K562 (cell line): ENCODE measurements around the gene FXR1. TPM values are rescaled to one million over a fixed set of nuclear protein-coding genes. Genes with fewer than 3 reads are reported as not detected.

ENCODE experiments used
- ATAC-seq: fragments of 200-7000 bp; cut with Tn5 transposase; 3 replicates; pipeline ENCODE4 v1.9.1; 2020; ENCODE audit warnings: moderate library complexity
- BruUV-seq: library from RNA; stranded (reverse); fragments of 400-500 nt; replicated peaks from 2 replicates; lab custom pipeline; 2021; lab: Mats Ljungman, UMichigan
- CTCF ChIA-PET: fragments of 300-600 bp; formaldehyde crosslinking; extraction: SDS; loops from one replicate; lab custom pipeline; 2021; ENCODE audit warnings: low intra/inter-chr PET ratio; lab: Yijun Ruan, JAX
- POLR2A ChIA-PET: fragments of 300-600, 350-650 bp; sonication (Branson Sonifier 250); formaldehyde crosslinking; extraction: SDS; loops from one replicate; lab custom pipeline; 2021; ENCODE audit warnings: antibody characterized with exemption, inconsistent platforms; lab: Yijun Ruan, JAX
- DNase-seq, 4 experiments: peaks; one replicate each; pipeline versions ENCODE4 v3.0.0 to v3.0.0-alpha.2; 2011 to 2018; ENCODE audit warnings: low spot score in 3 of 4, mixed read lengths in 3 of 4; ENCODE audit errors: extremely low read depth in 1 of 4
- FAIRE-seq: peaks from 2 replicates; lab custom pipeline; 2011; peaks lifted over from hg19 to GRCh38; lab: Jason Lieb, UNC
- H2AFZ ChIP-seq: 2 replicates; pipeline ENCODE4 v1.6.0; 2011; ENCODE audit warnings: low read depth, low read length, control low read depth, inconsistent platforms
- H3K27ac ChIP-seq: fragments of 200-600 bp; 3 replicates; pipeline ENCODE4 v1.8.0; 2011; ENCODE audit warnings: low read depth, mild to moderate bottlenecking, control low read depth, inconsistent platforms, low read length, moderate library complexity, mixed read lengths; ENCODE audit errors: extremely low read depth
- H3K27me3 ChIP-seq, 2 experiments: fragments of 300-600 bp in 1 of 2; 2 replicates in 1 of 2; 3 replicates in 1 of 2; pipeline versions ENCODE4 v1.6.0 to v1.8.0; 2011; ENCODE audit warnings: inconsistent platforms in 2 of 2, low read length in 2 of 2, mild to moderate bottlenecking in 1 of 2, mixed read lengths in 1 of 2, moderate library complexity in 1 of 2; ENCODE audit not compliant: control insufficient read depth in 2 of 2, insufficient read depth in 2 of 2
- H3K36me3 ChIP-seq: fragments of 300-600 bp; 3 replicates; pipeline ENCODE4 v1.8.0; 2011; ENCODE audit warnings: mild to moderate bottlenecking, low read length, inconsistent platforms; ENCODE audit not compliant: control insufficient read depth, insufficient read depth
- H3K4me1 ChIP-seq, 2 experiments: fragments of 200-600 bp in 1 of 2; replicated peaks in 1 of 2; 2 replicates in 1 of 2; 3 replicates in 1 of 2; pipeline versions ENCODE4 v1.5.1 to v1.8.0; 2011; ENCODE audit warnings: inconsistent platforms in 2 of 2, low read length in 2 of 2, mild to moderate bottlenecking in 1 of 2, mixed read lengths in 1 of 2, moderate library complexity in 1 of 2; ENCODE audit not compliant: control insufficient read depth in 2 of 2, insufficient read depth in 2 of 2
- H3K4me2 ChIP-seq: 2 replicates; pipeline ENCODE4 v1.6.1; 2011; ENCODE audit warnings: low read length, control low read depth, inconsistent platforms, mixed read lengths; ENCODE audit not compliant: insufficient read depth
- H3K4me3 ChIP-seq: fragments of 200-600 bp; sonication (generic), shearing (Covaris generic); 2 replicates; pipeline ENCODE4 v1.5.1; 2016; ENCODE audit warnings: control low read depth, inconsistent platforms
- H3K79me2 ChIP-seq: fragments of 200-600 bp; 3 replicates; pipeline ENCODE4 v1.8.0; 2011; ENCODE audit warnings: low read length, inconsistent platforms; ENCODE audit not compliant: control insufficient read depth, insufficient read depth
- H3K9ac ChIP-seq, 2 experiments: 2 replicates each; pipeline versions ENCODE4 v1.6.0 to v1.6.1; 2011; ENCODE audit warnings: low read depth in 2 of 2, low read length in 2 of 2, control low read depth in 1 of 2, inconsistent platforms in 1 of 2, mild to moderate bottlenecking in 1 of 2, mixed read lengths in 1 of 2; ENCODE audit not compliant: insufficient read depth in 1 of 2
- H3K9me1 ChIP-seq: one replicate; pipeline ENCODE4 v1.6.0; 2011; ENCODE audit warnings: inconsistent platforms, mild to moderate bottlenecking, low read length, moderate library complexity; ENCODE audit not compliant: control insufficient read depth, insufficient read depth
- H3K9me3 ChIP-seq: replicated peaks from 2 replicates; pipeline ENCODE4 v1.5.1; 2011; ENCODE audit warnings: low read depth, low read length, inconsistent platforms; ENCODE audit not compliant: control insufficient read depth, insufficient read depth
- H4K20me1 ChIP-seq: replicated peaks from 2 replicates; pipeline ENCODE4 v1.6.1; 2011; ENCODE audit warnings: low read length, inconsistent platforms, mixed read lengths; ENCODE audit not compliant: control insufficient read depth, insufficient read depth
- CBX8 ChIP-seq: fragments of 200-600 bp; sonication (generic); IDR thresholded peaks from 2 replicates; pipeline ENCODE4 v1.6.1; 2012; ENCODE audit warnings: borderline replicate concordance, mixed run types, low read depth, mild to moderate bottlenecking, moderate library complexity, mixed read lengths, low read length, control low read depth, inconsistent platforms; ENCODE audit not compliant: poor library complexity, severe bottlenecking; ENCODE audit errors: extremely low read depth
- CREM ChIP-seq: IDR thresholded peaks from 2 replicates; pipeline ENCODE4 v1.6.1; 2014; ENCODE audit warnings: antibody characterized with exemption, low read depth
- MECOM ChIP-seq: fragments of 250-450 bp; sonication (Bioruptor Pico); IDR thresholded peaks from 2 replicates; pipeline ENCODE4 v1.8.0; 2022; ENCODE audit warnings: inconsistent platforms
- XRCC4 ChIP-seq: IDR thresholded peaks from one replicate; pipeline ENCODE4 v1.6.1; 2011; ENCODE audit not compliant: insufficient read depth, insufficient read length; ENCODE audit errors: extremely low read depth
- in situ Hi-C: fragments of 300-500 bp; cut with MboI; formaldehyde crosslinking; loops from 4 replicates; pipeline ENCODE4 v1.15.0; 2018; ENCODE audit warnings: inconsistent platforms, mixed read lengths
- intact Hi-C: fragments of 100-400 bp; cut with micrococcal nuclease; formaldehyde crosslinking; loops from 2 replicates; pipeline ENCODE4 v1.14.2; 2022
- polyA plus RNA-seq, 8 experiments: library from polyadenylated mRNA; depleted of rRNA in 4 of 8; stranded (reverse) in 5 of 8; unstranded in 3 of 8; fragments of >200 nt; fragmentation: Nextera tagmentation in 2 of 8; fragmentation: Illumina TruSeq in 1 of 8; extraction: Ambion mirVana in 2 of 8; extraction: Trizol in 1 of 8; gene quantifications; 2 replicates each; pipeline versions ENCODE4 v1.2.1 to v1.2.3, GENCODE V29; 2011 to 2014; ENCODE audit warnings: inconsistent platforms in 1 of 8, missing spikeins in 1 of 8
- total RNA-seq, 7 experiments: library from RNA; depleted of rRNA in 6 of 7; stranded (reverse); fragments of >200 nt in 6 of 7; fragmentation: Illumina TruSeq in 2 of 7; extraction: Trizol in 2 of 7; gene quantifications; 2 replicates each; pipeline versions ENCODE4 v1.2.1 to v1.2.3, GENCODE V29; 2011 to 2021; ENCODE audit warnings: low replicate concordance in 1 of 7
- TF ChIP-seq, protein P1 (sequence below): fragments of 200-800 bp; sonication (Bioruptor generic); IDR thresholded peaks from 2 replicates; pipeline ENCODE4 v1.6.1; 2017; ENCODE audit warnings: missing genetic modification characterization, missing compliant biosample characterization
- TF ChIP-seq, protein P2 (sequence below): sonication (generic); formaldehyde crosslinking; IDR thresholded peaks from 2 replicates; pipeline ENCODE4 v1.8.1; 2023; ENCODE audit warnings: mild to moderate bottlenecking, missing genetic modification reagents, moderate library complexity

Gene FXR1
- total and polyA plus RNA-seq, 9 of the 15 experiments (the other 6 are each of a cell fraction or from before 2014, with no cell fraction given), result 59.4 to 177 (median 136) TPM

- CTCF ChIA-PET, result no interaction called here
- no TSS peak for BruUV-seq
Measured at GRCh38 chr3:181030948-181031347, 118.5 kb downstream of the FXR1 start.

More at GRCh38 chr3:181030948-181031347, 118.5 kb downstream of the FXR1 start:
- no peak overlapping the region for H2AFZ ChIP-seq
- DNase-seq (no peak), FAIRE-seq (no peak), ATAC-seq (no peak)
- H4K20me1 ChIP-seq, result no peaks in the 10 kb centered on the region
- H3K9me3 ChIP-seq, result no peaks in the 10 kb centered on the region
- H3K36me3 ChIP-seq, result no peaks in the 10 kb centered on the region
- no peak overlapping the region for H3K27ac ChIP-seq
- no peak overlapping the region for H3K9ac ChIP-seq
- intact Hi-C loops (no loop called here), in situ Hi-C loops (no loop called here)
- no peaks in the 10 kb centered on the region for H3K4me1 ChIP-seq
- POLR2A ChIA-PET, result no interaction called here
- H3K9me1 ChIP-seq, result no peaks in the 10 kb centered on the region
- no peak overlapping the region for H3K4me2 ChIP-seq
- no peak overlapping the region for H3K4me3 ChIP-seq
- H3K27me3 ChIP-seq, result no peaks in the 10 kb centered on the region
- TF ChIP-seq, protein P1, sequence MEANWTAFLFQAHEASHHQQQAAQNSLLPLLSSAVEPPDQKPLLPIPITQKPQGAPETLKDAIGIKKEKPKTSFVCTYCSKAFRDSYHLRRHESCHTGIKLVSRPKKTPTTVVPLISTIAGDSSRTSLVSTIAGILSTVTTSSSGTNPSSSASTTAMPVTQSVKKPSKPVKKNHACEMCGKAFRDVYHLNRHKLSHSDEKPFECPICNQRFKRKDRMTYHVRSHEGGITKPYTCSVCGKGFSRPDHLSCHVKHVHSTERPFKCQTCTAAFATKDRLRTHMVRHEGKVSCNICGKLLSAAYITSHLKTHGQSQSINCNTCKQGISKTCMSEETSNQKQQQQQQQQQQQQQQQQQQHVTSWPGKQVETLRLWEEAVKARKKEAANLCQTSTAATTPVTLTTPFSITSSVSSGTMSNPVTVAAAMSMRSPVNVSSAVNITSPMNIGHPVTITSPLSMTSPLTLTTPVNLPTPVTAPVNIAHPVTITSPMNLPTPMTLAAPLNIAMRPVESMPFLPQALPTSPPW (CRISPR knock-in tag), result no peak
- TF ChIP-seq MECOM (no peak), CBX8 (no peak), CREM (no peak), XRCC4 (no peak)
- TF ChIP-seq, protein P2, sequence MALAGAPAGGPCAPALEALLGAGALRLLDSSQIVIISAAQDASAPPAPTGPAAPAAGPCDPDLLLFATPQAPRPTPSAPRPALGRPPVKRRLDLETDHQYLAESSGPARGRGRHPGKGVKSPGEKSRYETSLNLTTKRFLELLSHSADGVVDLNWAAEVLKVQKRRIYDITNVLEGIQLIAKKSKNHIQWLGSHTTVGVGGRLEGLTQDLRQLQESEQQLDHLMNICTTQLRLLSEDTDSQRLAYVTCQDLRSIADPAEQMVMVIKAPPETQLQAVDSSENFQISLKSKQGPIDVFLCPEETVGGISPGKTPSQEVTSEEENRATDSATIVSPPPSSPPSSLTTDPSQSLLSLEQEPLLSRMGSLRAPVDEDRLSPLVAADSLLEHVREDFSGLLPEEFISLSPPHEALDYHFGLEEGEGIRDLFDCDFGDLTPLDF (CRISPR knock-in tag), result no peak
- TF ChIP-seq, all 486 proteins: peak for 0
- no peaks in the 10 kb centered on the region for H3K79me2 ChIP-seq

Other genes starting within 250 kb of the FXR1 start
- not detected in 2 replicates for gene CCDC39, start 233.2 kb upstream of the FXR1 start, total RNA-seq (2014; rRNA removed)
- gene CCDC39, start 233.2 kb upstream of the FXR1 start, total RNA-seq (2014; rRNA removed; fragmentation: Illumina TruSeq; extraction: Trizol), result not detected in 2 replicates
- gene CCDC39, start 233.2 kb upstream of the FXR1 start, total RNA-seq (2015; rRNA removed; fragmentation: Illumina TruSeq; extraction: Trizol), result not detected in 2 replicates
- gene CCDC39, start 233.2 kb upstream of the FXR1 start, total RNA-seq (2021), result not detected in 2 replicates
- not detected in 2 replicates for gene CCDC39, start 233.2 kb upstream of the FXR1 start, polyA plus RNA-seq (2011; rRNA removed)
- not detected in 2 replicates for gene CCDC39, start 233.2 kb upstream of the FXR1 start, polyA plus RNA-seq (2014; fragmentation: Illumina TruSeq; extraction: Trizol)
- not detected for gene CCDC39, start 233.2 kb upstream of the FXR1 start, polyA plus RNA-seq (2014; fragmentation: Nextera tagmentation; extraction: Ambion mirVana)
- not detected in 2 replicates for gene CCDC39, start 233.2 kb upstream of the FXR1 start, polyA plus RNA-seq (2014; rRNA removed)
- gene DNAJC19, start 77.1 kb downstream of the FXR1 start, total RNA-seq (2014; rRNA removed), result 69.4 and 99.3 TPM in 2 replicates
- 72.3 and 78.8 TPM in 2 replicates for gene DNAJC19, start 77.1 kb downstream of the FXR1 start, total RNA-seq (2014; rRNA removed; fragmentation: Illumina TruSeq; extraction: Trizol)
- gene DNAJC19, start 77.1 kb downstream of the FXR1 start, total RNA-seq (2015; rRNA removed; fragmentation: Illumina TruSeq; extraction: Trizol), result 55.7 and 59.8 TPM in 2 replicates
- 99.1 and 117 TPM in 2 replicates for gene DNAJC19, start 77.1 kb downstream of the FXR1 start, total RNA-seq (2021)
- 111 and 125 TPM in 2 replicates for gene DNAJC19, start 77.1 kb downstream of the FXR1 start, polyA plus RNA-seq (2011; rRNA removed)
- 86.2 and 93.5 TPM in 2 replicates for gene DNAJC19, start 77.1 kb downstream of the FXR1 start, polyA plus RNA-seq (2014; fragmentation: Illumina TruSeq; extraction: Trizol)
- gene DNAJC19, start 77.1 kb downstream of the FXR1 start, polyA plus RNA-seq (2014; fragmentation: Nextera tagmentation; extraction: Ambion mirVana), result 100 to 1,000 TPM; 116 to 136 TPM
- 125 and 184 TPM in 2 replicates for gene DNAJC19, start 77.1 kb downstream of the FXR1 start, polyA plus RNA-seq (2014; rRNA removed)